Measurements from ENCODE around the gene SMC3.

SMC3 gene

GRCh38 chr10:110535958-110536891, 31.3 kb upstream of the SMC3 start:
- ATAC-seq: peak; percentile 83
- TF ChIP-seq CSRNP3 (CRISPR knock-in tag; IDR thresholded peaks at IDR 0.05): no peak

- TF ChIP-seq BACH2 (CRISPR knock-in tag; IDR thresholded peaks at IDR 0.05; ENCODE audit: borderline replicate concordance) (no peak), OSR1 (CRISPR knock-in tag; IDR thresholded peaks at IDR 0.05) (no peak), CREB5 (CRISPR knock-in tag; IDR thresholded peaks at IDR 0.05; ENCODE audit: low read depth) (no peak), ZNF8 (CRISPR knock-in tag; IDR thresholded peaks at IDR 0.05) (no peak), CSDC2 (CRISPR knock-in tag; IDR thresholded peaks at IDR 0.05) (no peak), PPARA (CRISPR knock-in tag; IDR thresholded peaks at IDR 0.05; ENCODE audit: borderline replicate concordance) (no peak), SNAI2 (CRISPR knock-in tag; IDR thresholded peaks at IDR 0.05) (no peak)
- no peak for ATAC-seq
Measured at GRCh38 chr10:110539091-110539490, 28.4 kb upstream of the SMC3 start.

GRCh38 chr10:110540031-110540430, 27.5 kb upstream of the SMC3 start:
- TF ChIP-seq OSR1 (CRISPR knock-in tag; IDR thresholded peaks at IDR 0.05) (no peak), ARNTL (CRISPR knock-in tag; IDR thresholded peaks at IDR 0.05; ENCODE audit: borderline replicate concordance, low read depth) (no peak), ZC3H10 (CRISPR knock-in tag; IDR thresholded peaks at IDR 0.05) (no peak), PATZ1 (CRISPR knock-in tag; IDR thresholded peaks at IDR 0.05; ENCODE audit: borderline replicate concordance) (no peak)
- ATAC-seq: no peak

- TF ChIP-seq ESRRG (CRISPR knock-in tag; IDR thresholded peaks at IDR 0.05): no peak
- no peak for TF ChIP-seq ISL1 (CRISPR knock-in tag; IDR thresholded peaks at IDR 0.05)
- no peak for TF ChIP-seq BACH2 (CRISPR knock-in tag; IDR thresholded peaks at IDR 0.05; ENCODE audit: borderline replicate concordance)
- TF ChIP-seq ZNF70 (CRISPR knock-in tag; IDR thresholded peaks at IDR 0.05): no peak
- TF ChIP-seq ZFP30 (CRISPR knock-in tag; IDR thresholded peaks at IDR 0.05): no peak
- no peak for TF ChIP-seq CREB5 (CRISPR knock-in tag; IDR thresholded peaks at IDR 0.05; ENCODE audit: low read depth)
- no peak for ATAC-seq
Measured at GRCh38 chr10:110544958-110545537, 22.4 kb upstream of the SMC3 start.

GRCh38 chr10:110546077-110546476, 21.4 kb upstream of the SMC3 start:
- no peak for ATAC-seq
- TF ChIP-seq TCF4 (CRISPR knock-in tag; IDR thresholded peaks at IDR 0.05; ENCODE audit: borderline replicate concordance) (no peak), GLIS3 (CRISPR knock-in tag; IDR thresholded peaks at IDR 0.05) (no peak), ZNF565 (CRISPR knock-in tag; conservative IDR thresholded peaks at IDR 0.05; ENCODE audit: low read depth) (no peak), PPARA (CRISPR knock-in tag; IDR thresholded peaks at IDR 0.05; ENCODE audit: borderline replicate concordance) (no peak), CSDC2 (CRISPR knock-in tag; IDR thresholded peaks at IDR 0.05) (no peak), ARNTL (CRISPR knock-in tag; IDR thresholded peaks at IDR 0.05; ENCODE audit: borderline replicate concordance, low read depth) (no peak), TOX (CRISPR knock-in tag; IDR thresholded peaks at IDR 0.05; ENCODE audit: borderline replicate concordance) (no peak), RARB (CRISPR knock-in tag; IDR thresholded peaks at IDR 0.05) (no peak), ESRRG (CRISPR knock-in tag; IDR thresholded peaks at IDR 0.05) (no peak), POU6F1 (CRISPR knock-in tag; IDR thresholded peaks at IDR 0.05; ENCODE audit: borderline replicate concordance, low read depth) (no peak), SNAI2 (CRISPR knock-in tag; IDR thresholded peaks at IDR 0.05) (no peak), CREB5 (CRISPR knock-in tag; IDR thresholded peaks at IDR 0.05; ENCODE audit: low read depth) (no peak), ZC3H10 (CRISPR knock-in tag; IDR thresholded peaks at IDR 0.05) (no peak), ISL1 (CRISPR knock-in tag; IDR thresholded peaks at IDR 0.05) (no peak), PATZ1 (CRISPR knock-in tag; IDR thresholded peaks at IDR 0.05; ENCODE audit: borderline replicate concordance) (no peak), ZFP30 (CRISPR knock-in tag; IDR thresholded peaks at IDR 0.05) (no peak)
